Keratinocyte (primary cell): ENCODE measurements around the gene SLC12A5. TPM values are rescaled to one million over a fixed set of nuclear protein-coding genes. Genes with fewer than 3 reads are reported as not detected.

ENCODE experiments used
- DNase-seq: peaks from one replicate; pipeline ENCODE4 v3.0.0-alpha.2; 2011; ENCODE audit warnings: low read depth, missing footprints, low spot score
- FAIRE-seq: peaks from 2 replicates; lab custom pipeline; 2011; peaks lifted over from hg19 to GRCh38; lab: Jason Lieb, UNC
- H2AFZ ChIP-seq: 2 replicates; pipeline ENCODE4 v1.6.0; 2012; ENCODE audit warnings: low read length, control low read depth, inconsistent platforms; ENCODE audit not compliant: control insufficient read depth
- H3K27ac ChIP-seq: 2 replicates; pipeline ENCODE4 v1.5.1; 2011; ENCODE audit warnings: low read length; ENCODE audit not compliant: control insufficient read depth, insufficient read depth
- H3K27me3 ChIP-seq: 3 replicates; pipeline ENCODE4 v1.6.0; 2011; ENCODE audit warnings: low read length; ENCODE audit not compliant: control insufficient read depth, insufficient read depth; ENCODE audit errors: extremely low read depth
- H3K36me3 ChIP-seq, 2 experiments: 2 replicates in 1 of 2; 3 replicates in 1 of 2; pipeline ENCODE4 v1.5.1; 2011; ENCODE audit warnings: low read length in 2 of 2, mild to moderate bottlenecking in 1 of 2; ENCODE audit not compliant: control insufficient read depth in 2 of 2, insufficient read depth in 2 of 2; ENCODE audit errors: extremely low read depth in 1 of 2
- H3K4me1 ChIP-seq: 3 replicates; pipeline ENCODE4 v1.5.1; 2011; ENCODE audit warnings: low read length; ENCODE audit not compliant: control insufficient read depth, insufficient read depth; ENCODE audit errors: extremely low read depth
- H3K4me2 ChIP-seq: 3 replicates; pipeline ENCODE4 v1.6.0; 2011; ENCODE audit warnings: low read depth, low read length; ENCODE audit not compliant: control insufficient read depth, insufficient read depth; ENCODE audit errors: extremely low read depth
- H3K4me3 ChIP-seq, 3 experiments: fragments of 200-600 bp in 1 of 3; sonication (generic) in 1 of 3; 2 replicates in 2 of 3; 3 replicates in 1 of 3; pipeline ENCODE4 v1.5.1; 2011 to 2016; ENCODE audit warnings: low read length in 3 of 3, mild to moderate bottlenecking in 3 of 3, control low read depth in 2 of 3, inconsistent platforms in 1 of 3, low read depth in 1 of 3, mixed read lengths in 1 of 3, mixed run types in 1 of 3, moderate library complexity in 1 of 3; ENCODE audit not compliant: control insufficient read depth in 2 of 3, insufficient read depth in 2 of 3; ENCODE audit errors: extremely low read depth in 1 of 3
- H3K79me2 ChIP-seq: 2 replicates; pipeline ENCODE4 v1.6.0; 2012; ENCODE audit warnings: low read length; ENCODE audit not compliant: control insufficient read depth, insufficient read depth
- H3K9ac ChIP-seq: 3 replicates; pipeline ENCODE4 v1.6.0; 2011; ENCODE audit warnings: low read length; ENCODE audit not compliant: control insufficient read depth, insufficient read depth; ENCODE audit errors: extremely low read depth
- H3K9me1 ChIP-seq: 3 replicates; pipeline ENCODE4 v1.6.0; 2011; ENCODE audit warnings: low read length; ENCODE audit not compliant: control insufficient read depth, insufficient read depth; ENCODE audit errors: extremely low read depth
- H3K9me3 ChIP-seq: 2 replicates; pipeline ENCODE4 v1.5.1; 2012; ENCODE audit warnings: low read depth, low read length; ENCODE audit not compliant: control insufficient read depth
- H4K20me1 ChIP-seq: 3 replicates; pipeline ENCODE4 v1.6.0; 2011; ENCODE audit warnings: low read length; ENCODE audit not compliant: control insufficient read depth, insufficient read depth; ENCODE audit errors: extremely low read depth
- CTCF ChIP-seq, 3 experiments: IDR thresholded peaks in 1 of 3; conservative IDR thresholded peaks in 1 of 3; optimal IDR thresholded peaks in 1 of 3; 2 replicates in 2 of 3; 3 replicates in 1 of 3; pipeline versions ENCODE3 to v1.5.1; 2011; ENCODE audit warnings: low read length in 3 of 3, mild to moderate bottlenecking in 3 of 3, moderate library complexity in 2 of 3, control low read depth in 1 of 3, inconsistent platforms in 1 of 3; ENCODE audit not compliant: insufficient read depth in 2 of 3; ENCODE audit errors: extremely low read depth in 1 of 3
- EZH2 ChIP-seq: IDR thresholded peaks from one replicate; pipeline ENCODE4 v1.6.1; 2012; ENCODE audit warnings: inconsistent platforms, mild to moderate bottlenecking, low read length, moderate library complexity
- dilution Hi-C: fragments of 300-500 bp; cut with MboI; formaldehyde crosslinking; loops from one replicate; pipeline ENCODE4 v1.7.0; 2020; ENCODE audit warnings: low sequenced_read_pairs; ENCODE audit not compliant: extremely low pct_ligation_motif_present
- polyA plus RNA-seq, 5 experiments: library from polyadenylated mRNA; depleted of rRNA in 3 of 5; stranded (reverse) in 3 of 5; stranded (forward) in 1 of 5; unstranded in 1 of 5; fragments of >200 nt; gene quantifications; 1 replicate in 1 of 5; 2 replicates in 3 of 5; 3 replicates in 1 of 5; pipeline versions ENCODE4 v1.2.1 to v1.2.3, GENCODE V29; 2011 to 2012; ENCODE audit warnings: missing spikeins in 2 of 5, low read depth in 1 of 5, low replicate concordance in 1 of 5

Gene SLC12A5
- polyA plus RNA-seq, 1 donor (not counting 4 experiments of a cell fraction or from before 2014, with no cell fraction given): not detected

GRCh38 chr20:46046588-46047310 is 17.7 kb downstream of the SLC12A5 start:
- FAIRE-seq: no peak
- Histone ChIP-seq H2AFZ (no peak overlapping the region), H3K27me3 (peaks cover 10% of the 10 kb centered on the region), H3K4me3 (no peak overlapping the region), H3K79me2 (no peaks in the 10 kb centered on the region), H3K9ac (no peak overlapping the region), H3K36me3 (no peaks in the 10 kb centered on the region), H3K27ac (no peak overlapping the region), H4K20me1 (no peaks in the 10 kb centered on the region), H3K9me1 (no peaks in the 10 kb centered on the region), H3K9me3 (no peaks in the 10 kb centered on the region), H3K4me1 (no peaks in the 10 kb centered on the region), H3K4me2 (no peak overlapping the region)
- no peak for DNase-seq
- dilution Hi-C loops: no loop called here
- no peak for TF ChIP-seq EZH2
- TF ChIP-seq CTCF (optimal IDR thresholded peaks at IDR 0.05 in 1 of 3, IDR thresholded peaks at IDR 0.05 in 1 of 3, conservative IDR thresholded peaks at IDR 0.05 in 1 of 3; ENCODE audit: extremely low read depth in 1 of 3, insufficient read depth in 2 of 3, low read length in 3 of 3): no peak

GRCh38 chr20:46047821-46048220 is 18.8 kb downstream of the SLC12A5 start:
- H3K36me3 ChIP-seq: no peaks in the 10 kb centered on the region
- H3K27me3 ChIP-seq: peaks cover 10% of the 10 kb centered on the region
- no peak overlapping the region for H3K27ac ChIP-seq
- H3K9me1 ChIP-seq: no peaks in the 10 kb centered on the region
- DNase-seq: no peak
- no peaks in the 10 kb centered on the region for H4K20me1 ChIP-seq
- H3K9me3 ChIP-seq: no peaks in the 10 kb centered on the region
- no peaks in the 10 kb centered on the region for H3K4me1 ChIP-seq
- H3K9ac ChIP-seq: no peak overlapping the region
- H3K4me2 ChIP-seq: no peak overlapping the region
- TF ChIP-seq EZH2 (no peak), CTCF (optimal IDR thresholded peaks at IDR 0.05 in 1 of 3, IDR thresholded peaks at IDR 0.05 in 1 of 3, conservative IDR thresholded peaks at IDR 0.05 in 1 of 3; ENCODE audit: extremely low read depth in 1 of 3, insufficient read depth in 2 of 3, low read length in 3 of 3) (no peak)
- no peaks in the 10 kb centered on the region for H3K79me2 ChIP-seq
- no peak overlapping the region for H3K4me3 ChIP-seq
- no peak for FAIRE-seq
- dilution Hi-C loops: no loop called here
- no peak overlapping the region for H2AFZ ChIP-seq
